ENCODE results near the gene DYNC2H1.

The DYNC2H1 gene

GRCh38 chr11:103358251-103358650 is 249.0 kb downstream of the DYNC2H1 start:
- CTCF ChIA-PET = no interaction called here
- H3K4me1 ChIP-seq (ENCODE audit: control extremely low read depth in 1 of 4, control insufficient read depth in 4 of 4, insufficient read depth in 4 of 4, low read length in 3 of 4) = no peaks in the 10 kb centered on the region
- DNase-seq = no peak
- WGBS (ENCODE audit: insufficient coverage) = 100% methylated on average over 2 of the region's 2 CpGs
- POLR2A ChIA-PET = no interaction called here
- no peaks in the 10 kb centered on the region for H3K27me3 ChIP-seq (replicated peaks in 2 of 5; ENCODE audit: control insufficient read depth in 4 of 5, insufficient read depth in 5 of 5, low read length in 4 of 5)
- no peak overlapping the region for H3K27ac ChIP-seq (ENCODE audit: insufficient read depth in 1 of 2, low read depth in 1 of 2, low read length in 2 of 2, poor library complexity in 1 of 2, severe bottlenecking in 2 of 2)
- H3K36me3 ChIP-seq (ENCODE audit: control insufficient read depth in 4 of 4, insufficient read depth in 4 of 4, low read length in 3 of 4) = no peaks in the 10 kb centered on the region
- H3K9me3 ChIP-seq (ENCODE audit: control extremely low read depth in 1 of 5, control insufficient read depth in 4 of 5, insufficient read depth in 2 of 5, low read depth in 1 of 5, low read length in 4 of 5) = no peaks in the 10 kb centered on the region
- no peak overlapping the region for H3K4me3 ChIP-seq (ENCODE audit: control insufficient read depth in 1 of 7, extremely low read depth in 1 of 7, insufficient read depth in 4 of 7, low read depth in 2 of 7, low read length in 6 of 7)

GRCh38 chr11:103359216-103359615 is 250.0 kb downstream of the DYNC2H1 start:
- POLR2A ChIA-PET = no interaction called here

GRCh38 chr11:103364687-103365086 is 255.5 kb downstream of the DYNC2H1 start:
- 100% methylated on average over 1 of the region's 1 CpG for WGBS (ENCODE audit: insufficient coverage)
- Histone ChIP-seq H3K4me1 (ENCODE audit: control extremely low read depth in 1 of 4, control insufficient read depth in 4 of 4, insufficient read depth in 4 of 4, low read length in 3 of 4) (no peaks in the 10 kb centered on the region), H3K4me3 (ENCODE audit: control insufficient read depth in 1 of 7, extremely low read depth in 1 of 7, insufficient read depth in 4 of 7, low read depth in 2 of 7, low read length in 6 of 7) (no peak overlapping the region), H3K36me3 (ENCODE audit: control insufficient read depth in 4 of 4, insufficient read depth in 4 of 4, low read length in 3 of 4) (no peaks in the 10 kb centered on the region), H3K9me3 (ENCODE audit: control extremely low read depth in 1 of 5, control insufficient read depth in 4 of 5, insufficient read depth in 2 of 5, low read depth in 1 of 5, low read length in 4 of 5) (no peaks in the 10 kb centered on the region), H3K27me3 (replicated peaks in 2 of 5; ENCODE audit: control insufficient read depth in 4 of 5, insufficient read depth in 5 of 5, low read length in 4 of 5) (no peaks in the 10 kb centered on the region), H3K27ac (ENCODE audit: insufficient read depth in 1 of 2, low read depth in 1 of 2, low read length in 2 of 2, poor library complexity in 1 of 2, severe bottlenecking in 2 of 2) (no peak overlapping the region)
- CTCF ChIA-PET = no interaction called here
- DNase-seq = no peak
- POLR2A ChIA-PET = no interaction called here

More at GRCh38 chr11:103359216-103359615, 250.0 kb downstream of the DYNC2H1 start:
- no peaks in the 10 kb centered on the region for H3K27me3 ChIP-seq (replicated peaks in 2 of 5; ENCODE audit: control insufficient read depth in 4 of 5, insufficient read depth in 5 of 5, low read length in 4 of 5)
- H3K4me3 ChIP-seq (ENCODE audit: control insufficient read depth in 1 of 7, extremely low read depth in 1 of 7, insufficient read depth in 4 of 7, low read depth in 2 of 7, low read length in 6 of 7) = no peak overlapping the region
- no peak for DNase-seq
- CTCF ChIA-PET = no interaction called here
- H3K27ac ChIP-seq (ENCODE audit: insufficient read depth in 1 of 2, low read depth in 1 of 2, low read length in 2 of 2, poor library complexity in 1 of 2, severe bottlenecking in 2 of 2) = no peak overlapping the region
- no CpG with 5 or more reads among the region's 4 CpGs for WGBS (ENCODE audit: insufficient coverage)
- H3K36me3 ChIP-seq (ENCODE audit: control insufficient read depth in 4 of 4, insufficient read depth in 4 of 4, low read length in 3 of 4) = no peaks in the 10 kb centered on the region
- no peaks in the 10 kb centered on the region for H3K4me1 ChIP-seq (ENCODE audit: control extremely low read depth in 1 of 4, control insufficient read depth in 4 of 4, insufficient read depth in 4 of 4, low read length in 3 of 4)
- H3K9me3 ChIP-seq (ENCODE audit: control extremely low read depth in 1 of 5, control insufficient read depth in 4 of 5, insufficient read depth in 2 of 5, low read depth in 1 of 5, low read length in 4 of 5) = no peaks in the 10 kb centered on the region

- Histone ChIP-seq H3K27me3 (replicated peaks in 2 of 5; ENCODE audit: control insufficient read depth in 4 of 5, insufficient read depth in 5 of 5, low read length in 4 of 5) (no peaks in the 10 kb centered on the region), H3K4me3 (ENCODE audit: control insufficient read depth in 1 of 7, extremely low read depth in 1 of 7, insufficient read depth in 4 of 7, low read depth in 2 of 7, low read length in 6 of 7) (no peak overlapping the region), H3K36me3 (ENCODE audit: control insufficient read depth in 4 of 4, insufficient read depth in 4 of 4, low read length in 3 of 4) (no peaks in the 10 kb centered on the region), H3K9me3 (ENCODE audit: control extremely low read depth in 1 of 5, control insufficient read depth in 4 of 5, insufficient read depth in 2 of 5, low read depth in 1 of 5, low read length in 4 of 5) (peaks cover 0 to 3% (median 0%) of the 10 kb centered on the region in 5 experiments), H3K27ac (ENCODE audit: insufficient read depth in 1 of 2, low read depth in 1 of 2, low read length in 2 of 2, poor library complexity in 1 of 2, severe bottlenecking in 2 of 2) (no peak overlapping the region), H3K4me1 (ENCODE audit: control extremely low read depth in 1 of 4, control insufficient read depth in 4 of 4, insufficient read depth in 4 of 4, low read length in 3 of 4) (peaks cover 0 to 6% (median 0%) of the 10 kb centered on the region in 4 experiments)
- ChIA-PET POLR2A (no interaction called here), CTCF (no interaction called here)
- WGBS (ENCODE audit: insufficient coverage) = 100% methylated on average over 1 of the region's 3 CpGs
- no peak for DNase-seq
Measured at GRCh38 chr11:103367650-103368049, 258.4 kb downstream of the DYNC2H1 start.

- H3K4me3 ChIP-seq (ENCODE audit: control insufficient read depth in 1 of 7, extremely low read depth in 1 of 7, insufficient read depth in 4 of 7, low read depth in 2 of 7, low read length in 6 of 7) = no peak overlapping the region
- no peak for DNase-seq
- no peaks in the 10 kb centered on the region for H3K36me3 ChIP-seq (ENCODE audit: control insufficient read depth in 4 of 4, insufficient read depth in 4 of 4, low read length in 3 of 4)
- peaks cover 0 to 6% (median 0%) of the 10 kb centered on the region in 5 experiments for H3K9me3 ChIP-seq (ENCODE audit: control extremely low read depth in 1 of 5, control insufficient read depth in 4 of 5, insufficient read depth in 2 of 5, low read depth in 1 of 5, low read length in 4 of 5)
- CTCF ChIA-PET = no interaction called here
- H3K27ac ChIP-seq (ENCODE audit: insufficient read depth in 1 of 2, low read depth in 1 of 2, low read length in 2 of 2, poor library complexity in 1 of 2, severe bottlenecking in 2 of 2) = no peak overlapping the region
- H3K27me3 ChIP-seq (replicated peaks in 2 of 5; ENCODE audit: control insufficient read depth in 4 of 5, insufficient read depth in 5 of 5, low read length in 4 of 5) = no peaks in the 10 kb centered on the region
- no CpG with 5 or more reads among the region's 1 CpG for WGBS (ENCODE audit: insufficient coverage)
- POLR2A ChIA-PET = no interaction called here
- peaks cover 0 to 6% (median 0%) of the 10 kb centered on the region in 4 experiments for H3K4me1 ChIP-seq (ENCODE audit: control extremely low read depth in 1 of 4, control insufficient read depth in 4 of 4, insufficient read depth in 4 of 4, low read length in 3 of 4)
Measured at GRCh38 chr11:103368145-103368544, 258.9 kb downstream of the DYNC2H1 start.

- peaks cover 0 to 14% (median 0%) of the 10 kb centered on the region in 5 experiments for H3K9me3 ChIP-seq (ENCODE audit: control extremely low read depth in 1 of 5, control insufficient read depth in 4 of 5, insufficient read depth in 2 of 5, low read depth in 1 of 5, low read length in 4 of 5)
- peak in 1 of 3 donors; percentile 2 for DNase-seq
- peaks cover 0 to 6% (median 0%) of the 10 kb centered on the region in 4 experiments for H3K4me1 ChIP-seq (ENCODE audit: control extremely low read depth in 1 of 4, control insufficient read depth in 4 of 4, insufficient read depth in 4 of 4, low read length in 3 of 4)
- H3K4me3 ChIP-seq (ENCODE audit: control insufficient read depth in 1 of 7, extremely low read depth in 1 of 7, insufficient read depth in 4 of 7, low read depth in 2 of 7, low read length in 6 of 7) = no peak overlapping the region
- CTCF ChIA-PET = no interaction called here
- H3K27ac ChIP-seq (ENCODE audit: insufficient read depth in 1 of 2, low read depth in 1 of 2, low read length in 2 of 2, poor library complexity in 1 of 2, severe bottlenecking in 2 of 2) = no peak overlapping the region
- POLR2A ChIA-PET = no interaction called here
- H3K27me3 ChIP-seq (replicated peaks in 2 of 5; ENCODE audit: control insufficient read depth in 4 of 5, insufficient read depth in 5 of 5, low read length in 4 of 5) = no peaks in the 10 kb centered on the region
- no peaks in the 10 kb centered on the region for H3K36me3 ChIP-seq (ENCODE audit: control insufficient read depth in 4 of 4, insufficient read depth in 4 of 4, low read length in 3 of 4)
- 20% methylated on average over 1 of the region's 1 CpG for WGBS (ENCODE audit: insufficient coverage)
Measured at GRCh38 chr11:103370076-103370475, 260.9 kb downstream of the DYNC2H1 start.

- ChIA-PET CTCF (no interaction called here), POLR2A (no interaction called here)
- peaks cover 0 to 6% (median 0%) of the 10 kb centered on the region in 4 experiments for H3K4me1 ChIP-seq (ENCODE audit: control extremely low read depth in 1 of 4, control insufficient read depth in 4 of 4, insufficient read depth in 4 of 4, low read length in 3 of 4)
- H3K9me3 ChIP-seq (ENCODE audit: control extremely low read depth in 1 of 5, control insufficient read depth in 4 of 5, insufficient read depth in 2 of 5, low read depth in 1 of 5, low read length in 4 of 5) = peaks cover 0 to 19% (median 0%) of the 10 kb centered on the region in 5 experiments
- H3K4me3 ChIP-seq (ENCODE audit: control insufficient read depth in 1 of 7, extremely low read depth in 1 of 7, insufficient read depth in 4 of 7, low read depth in 2 of 7, low read length in 6 of 7) = no peak overlapping the region
- no peak for DNase-seq
- H3K27me3 ChIP-seq (replicated peaks in 2 of 5; ENCODE audit: control insufficient read depth in 4 of 5, insufficient read depth in 5 of 5, low read length in 4 of 5) = no peaks in the 10 kb centered on the region
- WGBS (ENCODE audit: insufficient coverage) = 90% methylated on average over 2 of the region's 2 CpGs
- H3K36me3 ChIP-seq (ENCODE audit: control insufficient read depth in 4 of 4, insufficient read depth in 4 of 4, low read length in 3 of 4) = no peaks in the 10 kb centered on the region
- no peak overlapping the region for H3K27ac ChIP-seq (ENCODE audit: insufficient read depth in 1 of 2, low read depth in 1 of 2, low read length in 2 of 2, poor library complexity in 1 of 2, severe bottlenecking in 2 of 2)
Measured at GRCh38 chr11:103372906-103373305, 263.7 kb downstream of the DYNC2H1 start.

Measured in common myeloid progenitor, CD34-positive (primary cell).